HFF-Myc (cell line): Measurements from ENCODE around the gene LGR4.

ENCODE experiments used
- DNase-seq: peaks from one replicate; pipeline ENCODE4 v3.0.0-alpha.2; 2011; ENCODE audit warnings: low read depth; ENCODE audit errors: extremely low read depth
- H3K4me3 ChIP-seq: replicated peaks from 2 replicates; pipeline ENCODE4 v1.5.1; 2011; ENCODE audit warnings: low read depth, mild to moderate bottlenecking, control low read depth, low read length
- CTCF ChIP-seq: IDR thresholded peaks from 2 replicates; pipeline ENCODE4 v1.5.1; 2012; ENCODE audit warnings: mild to moderate bottlenecking, low read depth, low read length, control low read depth; ENCODE audit errors: missing control alignments

The LGR4 gene

GRCh38 chr11:27357250-27357649 lies 115.3 kb downstream of the LGR4 start:
- H3K4me3 ChIP-seq = no peak overlapping the region
- TF ChIP-seq CTCF = no peak
- no peak for DNase-seq

GRCh38 chr11:27356624-27357222 lies 115.9 kb downstream of the LGR4 start:
- no peak for DNase-seq
- H3K4me3 ChIP-seq = no peak overlapping the region
- no peak for TF ChIP-seq CTCF

- no peak for TF ChIP-seq CTCF
- H3K4me3 ChIP-seq = no peak overlapping the region
- no peak for DNase-seq
These were observed 117.0 kb downstream of the LGR4 start for GRCh38 chr11:27355575-27356104.

GRCh38 chr11:27354359-27354965 lies 118.1 kb downstream of the LGR4 start:
- no peak for TF ChIP-seq CTCF
- DNase-seq = no peak
- H3K4me3 ChIP-seq = no peak overlapping the region

- no peak overlapping the region for H3K4me3 ChIP-seq
- no peak for DNase-seq
- TF ChIP-seq CTCF = no peak
These were observed 118.8 kb downstream of the LGR4 start for GRCh38 chr11:27353593-27354358.

GRCh38 chr11:27352781-27353180 lies 119.8 kb downstream of the LGR4 start:
- no peak for DNase-seq
- TF ChIP-seq CTCF = no peak
- H3K4me3 ChIP-seq = no peak overlapping the region
